ENCODE data around the gene METRN.
A peak's percentile ranks its signal among the peaks of the same experiment; 100 is the strongest.

Gene METRN

DNA sequence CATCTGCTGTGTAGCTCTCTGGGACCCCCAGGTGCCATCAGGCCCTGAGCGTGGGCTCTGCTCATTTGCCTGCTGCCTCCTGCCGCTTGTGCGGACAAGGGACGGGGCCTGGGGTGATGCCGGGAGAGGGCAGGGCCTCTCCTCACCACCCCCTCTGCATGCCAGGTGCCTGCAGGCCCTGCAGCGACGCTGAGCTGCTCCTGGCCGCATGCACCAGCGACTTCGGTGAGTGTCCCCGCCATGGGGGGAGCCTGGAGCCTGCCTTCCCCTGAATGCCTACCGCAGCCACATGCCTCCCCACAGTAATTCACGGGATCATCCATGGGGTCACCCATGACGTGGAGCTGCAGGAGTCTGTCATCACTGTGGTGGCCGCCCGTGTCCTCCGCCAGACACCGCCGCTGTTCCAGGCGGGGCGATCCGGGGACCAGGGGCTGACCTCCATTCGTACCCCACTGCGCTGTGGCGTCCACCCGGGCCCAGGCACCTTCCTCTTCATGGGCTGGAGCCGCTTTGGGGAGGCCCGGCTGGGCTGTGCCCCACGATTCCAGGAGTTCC lies 1.9 kb downstream of the METRN start:
- in situ Hi-C loops (cut with MboI; ENCODE audit: low pct_unique_long_range_greater_than_20kb, low sequenced_read_pairs, unreplicated experiment) = no loop called here
- no peak for DNase-seq (ENCODE audit: low spot score)
- TF ChIP-seq, protein P1, sequence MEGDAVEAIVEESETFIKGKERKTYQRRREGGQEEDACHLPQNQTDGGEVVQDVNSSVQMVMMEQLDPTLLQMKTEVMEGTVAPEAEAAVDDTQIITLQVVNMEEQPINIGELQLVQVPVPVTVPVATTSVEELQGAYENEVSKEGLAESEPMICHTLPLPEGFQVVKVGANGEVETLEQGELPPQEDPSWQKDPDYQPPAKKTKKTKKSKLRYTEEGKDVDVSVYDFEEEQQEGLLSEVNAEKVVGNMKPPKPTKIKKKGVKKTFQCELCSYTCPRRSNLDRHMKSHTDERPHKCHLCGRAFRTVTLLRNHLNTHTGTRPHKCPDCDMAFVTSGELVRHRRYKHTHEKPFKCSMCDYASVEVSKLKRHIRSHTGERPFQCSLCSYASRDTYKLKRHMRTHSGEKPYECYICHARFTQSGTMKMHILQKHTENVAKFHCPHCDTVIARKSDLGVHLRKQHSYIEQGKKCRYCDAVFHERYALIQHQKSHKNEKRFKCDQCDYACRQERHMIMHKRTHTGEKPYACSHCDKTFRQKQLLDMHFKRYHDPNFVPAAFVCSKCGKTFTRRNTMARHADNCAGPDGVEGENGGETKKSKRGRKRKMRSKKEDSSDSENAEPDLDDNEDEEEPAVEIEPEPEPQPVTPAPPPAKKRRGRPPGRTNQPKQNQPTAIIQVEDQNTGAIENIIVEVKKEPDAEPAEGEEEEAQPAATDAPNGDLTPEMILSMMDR (IDR thresholded peaks at IDR 0.05; ENCODE audit: extremely low read depth, insufficient read depth, missing control alignments) = no peak

DNA sequence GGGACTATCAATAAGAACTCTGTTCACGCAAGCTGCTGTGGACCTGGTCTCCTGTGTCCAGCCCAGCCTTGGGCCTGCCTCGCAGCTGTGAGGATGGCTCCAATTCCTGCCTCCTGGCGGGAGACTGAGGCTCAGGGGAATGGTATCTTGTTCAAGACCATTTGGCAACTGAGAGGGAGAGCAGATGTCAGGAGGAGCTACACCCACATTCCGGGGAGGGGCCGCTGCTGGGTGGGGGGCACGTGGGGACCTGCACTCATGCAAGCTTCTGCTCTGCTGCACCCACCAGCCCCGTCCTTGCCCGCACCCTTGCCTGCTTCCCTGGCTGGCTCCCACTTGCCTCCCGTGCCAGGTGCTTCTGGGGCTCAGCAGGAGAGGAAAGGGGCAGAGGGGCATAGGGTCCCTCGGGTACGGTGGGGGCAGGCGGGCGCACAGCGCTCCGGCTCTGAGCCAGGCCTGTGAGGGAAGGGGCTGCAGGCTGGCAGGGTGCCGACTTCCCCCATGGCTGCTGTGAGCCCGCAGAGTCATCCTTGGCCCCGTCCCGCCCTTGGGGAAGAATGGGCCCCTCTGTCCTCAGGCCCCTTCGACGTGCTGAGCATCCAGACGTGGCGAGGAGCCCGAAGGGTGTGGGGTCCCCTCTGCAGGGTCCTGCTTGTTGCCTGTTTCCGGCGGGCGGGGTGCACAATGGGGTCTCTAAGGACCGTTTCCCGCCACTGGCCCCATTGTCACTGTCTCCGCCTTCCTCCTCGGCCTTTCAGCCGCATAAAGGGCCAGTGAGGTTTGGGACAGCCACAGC lies 2.7 kb downstream of the METRN start:
- no peak for DNase-seq (ENCODE audit: low spot score)
- in situ Hi-C loops (cut with MboI; ENCODE audit: low pct_unique_long_range_greater_than_20kb, low sequenced_read_pairs, unreplicated experiment) = no loop called here
- TF ChIP-seq, protein P1 (IDR thresholded peaks at IDR 0.05; ENCODE audit: extremely low read depth, insufficient read depth, missing control alignments) = no peak

DNA sequence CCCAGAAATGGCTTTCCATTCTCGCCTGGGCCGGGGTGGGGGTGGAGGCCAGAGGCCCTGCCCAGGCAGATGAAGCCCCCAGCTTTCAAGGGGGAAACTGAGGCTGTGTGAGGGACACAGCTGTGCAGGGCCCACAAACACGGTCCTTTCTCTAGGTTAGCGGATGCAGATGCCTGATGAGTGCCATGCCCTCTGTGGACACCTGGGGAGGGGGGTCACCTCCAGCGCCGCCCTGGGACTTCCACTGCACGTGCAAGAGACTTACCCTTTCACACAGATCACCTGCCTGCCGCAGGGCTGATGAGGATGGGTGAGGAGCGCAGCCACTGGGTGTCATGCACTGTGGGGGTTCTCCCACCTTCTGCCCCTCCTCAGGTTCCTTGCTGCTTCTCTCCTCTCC lies 3.5 kb downstream of the METRN start:
- in situ Hi-C loops (cut with MboI; ENCODE audit: low pct_unique_long_range_greater_than_20kb, low sequenced_read_pairs, unreplicated experiment) = no loop called here
- TF ChIP-seq, protein P1 (IDR thresholded peaks at IDR 0.05; ENCODE audit: extremely low read depth, insufficient read depth, missing control alignments) = no peak
- DNase-seq (ENCODE audit: low spot score) = no peak

DNA sequence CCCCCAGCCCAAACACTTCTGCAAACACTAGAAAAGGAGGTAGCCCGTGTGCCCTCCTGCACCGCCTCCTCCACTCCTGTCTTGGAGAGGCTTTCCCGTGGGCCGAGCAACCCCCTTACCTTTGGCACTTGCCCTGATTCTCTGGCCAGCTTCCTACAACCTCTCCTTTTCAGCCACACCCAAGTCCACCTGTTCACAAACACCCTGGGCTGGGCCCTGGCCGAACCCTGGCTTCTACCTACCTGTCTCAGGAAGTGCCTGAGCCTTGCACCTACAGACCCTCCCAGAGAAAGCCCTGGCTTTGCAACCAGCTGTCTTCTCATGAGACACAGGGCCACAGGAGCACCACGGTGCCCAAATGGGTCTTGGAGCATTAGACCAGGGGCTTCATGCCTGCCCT lies 4.0 kb downstream of the METRN start:
- in situ Hi-C loops (cut with MboI; ENCODE audit: low pct_unique_long_range_greater_than_20kb, low sequenced_read_pairs, unreplicated experiment) = no loop called here
- TF ChIP-seq, protein P1 (IDR thresholded peaks at IDR 0.05; ENCODE audit: extremely low read depth, insufficient read depth, missing control alignments) = no peak
- no peak for DNase-seq (ENCODE audit: low spot score)

DNA sequence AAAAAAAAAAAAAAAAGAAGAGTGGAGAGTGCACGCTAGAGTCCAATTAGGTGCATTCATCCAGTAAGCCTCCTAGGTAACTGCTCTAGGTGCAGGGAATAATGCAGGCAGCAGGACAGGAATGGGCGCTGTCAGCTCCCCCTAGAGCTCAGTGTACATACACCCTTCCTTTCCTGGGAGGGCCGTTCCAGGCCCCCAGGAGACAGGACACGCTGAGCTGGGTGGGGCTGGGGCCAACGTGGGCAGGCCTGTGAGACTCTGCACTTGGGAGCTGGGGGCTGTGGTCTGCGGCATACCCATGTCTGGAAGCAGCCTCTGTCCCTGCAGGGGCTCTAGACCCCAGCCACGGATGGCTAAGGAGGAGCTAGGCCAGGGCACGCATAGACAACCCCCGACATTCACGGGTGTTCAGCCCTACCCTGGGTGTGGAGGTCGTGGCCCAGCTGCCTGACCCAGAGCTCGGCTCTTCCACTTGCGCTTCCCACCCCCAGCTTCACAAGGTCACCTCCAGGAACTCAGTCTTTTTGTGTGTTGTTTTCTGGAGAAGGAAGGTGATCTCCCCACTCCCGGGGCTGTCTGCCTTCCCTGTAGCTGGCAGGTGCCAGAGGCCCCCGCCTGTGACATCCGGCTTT lies 5.0 kb downstream of the METRN start:
- in situ Hi-C loops (cut with MboI; ENCODE audit: low pct_unique_long_range_greater_than_20kb, low sequenced_read_pairs, unreplicated experiment) = no loop called here
- DNase-seq (ENCODE audit: low spot score) = no peak
- TF ChIP-seq, protein P1 (IDR thresholded peaks at IDR 0.05; ENCODE audit: extremely low read depth, insufficient read depth, missing control alignments) = peak; percentile 28

DNA sequence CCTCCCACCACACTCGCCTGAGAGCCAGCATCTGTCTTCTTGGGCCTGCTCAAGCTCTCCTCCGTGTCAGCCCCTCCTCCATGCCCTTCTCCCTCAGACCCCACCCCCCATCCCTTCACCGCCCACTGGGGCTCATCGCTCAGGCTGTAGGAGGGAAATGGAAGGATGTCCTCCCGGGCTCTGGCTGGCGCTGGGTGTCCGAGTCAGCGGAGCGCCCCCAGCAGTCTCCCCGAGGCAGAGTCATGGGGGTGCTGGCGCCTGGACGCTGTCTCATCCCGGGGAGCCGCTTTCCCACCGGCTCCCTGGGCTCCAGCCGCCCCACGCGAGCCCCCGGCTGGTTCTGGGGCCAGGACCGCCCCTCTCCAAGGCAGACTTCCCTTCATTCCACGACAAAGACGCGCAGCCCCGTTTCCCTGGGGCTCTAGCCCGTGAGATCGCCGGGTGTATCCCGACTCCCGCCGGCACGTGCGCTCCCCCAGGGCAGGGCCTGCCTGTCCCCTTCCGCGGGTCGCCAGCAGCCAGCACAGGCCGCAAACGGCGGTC lies 5.6 kb downstream of the METRN start:
- DNase-seq (ENCODE audit: low spot score) = peak; percentile 82
- in situ Hi-C loops (cut with MboI; ENCODE audit: low pct_unique_long_range_greater_than_20kb, low sequenced_read_pairs, unreplicated experiment) = no loop called here
- TF ChIP-seq, protein P1 (IDR thresholded peaks at IDR 0.05; ENCODE audit: extremely low read depth, insufficient read depth, missing control alignments) = peak; percentile 43
